Stimulated activated CD4-positive, alpha-beta T cell treated with anti-CD3 and anti-CD28 coated beads, TNF-alpha, amount 100 ng/mL, for 1 hour (primary cell): Measurements from ENCODE around the gene DNPH1.

Experiments used
- DNase-seq, 3 donors: peaks; one replicate each; pipeline ENCODE4 v3.0.0-alpha.2; 2020; ENCODE audit warnings: low read depth in 3 of 3, low spot score in 1 of 3

DNPH1 gene

GRCh38 chr6:43219119-43219518 is 10.2 kb downstream of the DNPH1 start:
- no peak for DNase-seq

- DNase-seq, result no peak
These were observed 11.9 kb downstream of the DNPH1 start for GRCh38 chr6:43217351-43217750.

- DNase-seq, result no peak
These were observed 13.1 kb downstream of the DNPH1 start for GRCh38 chr6:43216200-43216599.

- DNase-seq, result no peak
These were observed 14.2 kb downstream of the DNPH1 start for GRCh38 chr6:43215066-43215465.

GRCh38 chr6:43213431-43213830 is 15.8 kb downstream of the DNPH1 start:
- DNase-seq, result no peak

- DNase-seq, result no peak
These were observed 17.3 kb downstream of the DNPH1 start for GRCh38 chr6:43211955-43212354.

- no peak for DNase-seq
These were observed 22.0 kb downstream of the DNPH1 start for GRCh38 chr6:43207286-43207685.

- no peak for DNase-seq
These were observed 23.4 kb downstream of the DNPH1 start for GRCh38 chr6:43205849-43206248.

GRCh38 chr6:43204271-43205105 is 24.8 kb downstream of the DNPH1 start:
- no peak for DNase-seq

- no peak for DNase-seq
These were observed 25.6 kb downstream of the DNPH1 start for GRCh38 chr6:43203718-43204095.

GRCh38 chr6:43203029-43203717 is 26.1 kb downstream of the DNPH1 start:
- DNase-seq, result no peak

- no peak for DNase-seq
These were observed 26.8 kb downstream of the DNPH1 start for GRCh38 chr6:43202451-43202850.

GRCh38 chr6:43200541-43200940 is 28.7 kb downstream of the DNPH1 start:
- no peak for DNase-seq

- no peak for DNase-seq
These were observed 29.4 kb downstream of the DNPH1 start for GRCh38 chr6:43199912-43200311.

- no peak for DNase-seq
These were observed 32.9 kb downstream of the DNPH1 start for GRCh38 chr6:43196337-43196736.

- DNase-seq, result no peak
These were observed 35.4 kb downstream of the DNPH1 start for GRCh38 chr6:43193929-43194328.

- no peak for DNase-seq
These were observed 36.4 kb downstream of the DNPH1 start for GRCh38 chr6:43192911-43193310.

- no peak for DNase-seq
These were observed 39.4 kb downstream of the DNPH1 start for GRCh38 chr6:43189776-43190304.

- DNase-seq, result no peak
These were observed 40.9 kb downstream of the DNPH1 start for GRCh38 chr6:43188426-43188825.

- no peak for DNase-seq
These were observed 41.5 kb downstream of the DNPH1 start for GRCh38 chr6:43187821-43188220.

GRCh38 chr6:43186706-43187105 is 42.6 kb downstream of the DNPH1 start:
- no peak for DNase-seq

GRCh38 chr6:43186019-43186418 is 43.3 kb downstream of the DNPH1 start:
- no peak for DNase-seq
